Memory B cell (primary cell): ENCODE results near the gene CSNK1G1.

Source experiments
- ATAC-seq: fragments of 150-1000 bp; cut with Tn5 transposase; 2 replicates; pipeline ENCODE4 v1.10.0; 2021; ENCODE audit warnings: low read depth, mild to moderate bottlenecking, moderate library complexity
- DNase-seq, 2 donors: peaks; one replicate each; pipeline ENCODE4 v3.0.0; 2022; ENCODE audit warnings: low spot score in 2 of 2
- H3K27ac Mint-ChIP-seq: one replicate; pipeline ENCODE4 v1.8.0; 2022; ENCODE audit warnings: mild to moderate bottlenecking, moderate library complexity, mixed read lengths
- H3K27me3 Mint-ChIP-seq: one replicate; pipeline ENCODE4 v1.8.0; 2022; ENCODE audit warnings: mixed read lengths
- H3K36me3 Mint-ChIP-seq: one replicate; pipeline ENCODE4 v1.8.0; 2022; ENCODE audit warnings: mild to moderate bottlenecking, mixed read lengths
- H3K4me1 Mint-ChIP-seq: one replicate; pipeline ENCODE4 v1.8.0; 2022; ENCODE audit warnings: mixed read lengths
- H3K4me3 Mint-ChIP-seq: one replicate; pipeline ENCODE4 v1.8.0; 2022; ENCODE audit warnings: mild to moderate bottlenecking, moderate library complexity, mixed read lengths
- H3K9me3 Mint-ChIP-seq: one replicate; pipeline ENCODE4 v1.8.0; 2022; ENCODE audit warnings: mixed read lengths

The CSNK1G1 gene

DNA sequence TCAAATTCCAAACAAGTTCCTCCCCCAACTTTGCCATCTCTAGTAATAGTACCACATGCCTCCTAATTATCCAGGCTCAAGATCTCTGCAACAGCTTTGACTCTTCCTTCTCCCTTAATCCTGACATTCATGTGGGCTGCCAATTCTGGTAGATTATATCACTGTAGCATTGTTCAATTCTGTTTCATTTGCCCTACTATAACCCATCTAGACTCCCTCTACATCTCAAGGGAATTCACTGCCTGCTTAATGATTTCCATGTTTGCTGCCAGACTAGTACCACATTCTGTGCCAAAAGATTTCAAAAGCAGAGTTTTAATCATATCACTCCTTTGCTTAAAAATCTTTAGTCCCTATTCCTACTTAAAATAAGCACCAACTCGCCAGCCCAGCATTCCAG lies 158.5 kb downstream of the CSNK1G1 start:
- H3K27ac Mint-ChIP-seq, result no peak overlapping the region
- ATAC-seq (no peak), DNase-seq (no peak)
- H3K9me3 Mint-ChIP-seq, result no peaks in the 10 kb centered on the region
- H3K36me3 Mint-ChIP-seq, result peaks cover 23% of the 10 kb centered on the region
- no peaks in the 10 kb centered on the region for H3K27me3 Mint-ChIP-seq
- H3K4me1 Mint-ChIP-seq, result no peaks in the 10 kb centered on the region
- no peak overlapping the region for H3K4me3 Mint-ChIP-seq

DNA sequence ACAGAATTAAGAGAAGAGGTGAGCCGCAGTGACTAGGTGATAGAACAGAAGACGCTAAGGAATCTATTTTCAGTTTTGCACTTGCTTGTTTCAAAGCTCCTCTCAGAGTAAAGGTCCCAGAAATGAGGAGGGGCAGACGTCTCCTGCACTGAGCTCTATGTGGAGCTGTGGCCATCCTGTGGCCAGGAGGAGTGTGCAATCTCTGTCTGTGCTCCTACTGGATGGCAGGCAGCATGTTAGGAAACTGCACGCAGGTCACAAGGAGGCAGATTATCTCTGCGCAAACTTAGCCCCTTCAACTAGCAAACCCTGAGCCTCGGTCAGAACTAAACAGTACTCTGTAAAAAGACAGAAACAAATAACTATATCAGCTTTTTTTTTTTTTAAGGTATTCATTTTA lies 162.0 kb downstream of the CSNK1G1 start:
- H3K4me1 Mint-ChIP-seq, result no peaks in the 10 kb centered on the region
- no peak for DNase-seq
- peaks cover 15% of the 10 kb centered on the region for H3K36me3 Mint-ChIP-seq
- H3K27me3 Mint-ChIP-seq, result no peaks in the 10 kb centered on the region
- no peak overlapping the region for H3K27ac Mint-ChIP-seq
- no peaks in the 10 kb centered on the region for H3K9me3 Mint-ChIP-seq
- ATAC-seq, result no peak
- H3K4me3 Mint-ChIP-seq, result no peak overlapping the region

DNA sequence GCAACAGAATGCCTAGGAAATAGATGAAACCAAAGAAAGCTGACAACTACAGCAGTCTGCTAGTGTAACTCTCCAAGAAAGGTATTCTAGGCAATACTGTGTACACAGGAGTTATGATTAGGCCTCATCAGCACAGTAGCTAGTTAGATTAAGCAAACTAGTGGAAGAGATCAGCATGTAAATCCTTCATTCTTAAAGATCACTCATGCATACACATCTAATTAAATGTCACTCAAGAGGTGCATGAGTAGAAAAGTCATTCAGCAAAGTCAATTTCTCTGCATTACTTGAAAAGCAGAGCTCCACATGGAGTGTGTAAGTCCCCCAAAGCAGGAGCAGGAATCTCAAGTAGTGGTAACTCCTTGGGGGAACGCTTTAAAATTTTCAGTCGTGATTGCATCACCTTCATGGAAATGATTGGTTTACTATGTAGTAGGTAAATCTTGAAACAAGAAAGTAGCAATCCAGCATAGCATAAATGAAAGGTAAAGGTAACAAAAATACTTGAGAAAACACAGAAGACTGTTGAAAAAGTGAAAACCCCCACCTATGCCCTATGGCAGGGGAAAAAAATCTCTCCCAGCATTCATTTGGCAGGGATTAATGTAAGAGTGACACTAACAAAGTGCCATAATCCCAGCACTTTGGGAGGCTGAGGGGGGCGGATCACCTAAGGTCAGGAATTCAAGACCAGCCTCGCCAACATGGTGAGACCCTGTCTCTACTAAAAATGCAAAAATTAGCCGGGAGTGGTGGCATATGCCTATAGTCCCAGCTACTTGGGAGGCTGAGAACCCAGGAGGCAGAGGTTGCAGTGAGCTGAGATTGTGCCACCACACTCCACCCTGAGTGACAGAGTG lies 163.8 kb downstream of the CSNK1G1 start:
- H3K27me3 Mint-ChIP-seq, result no peaks in the 10 kb centered on the region
- no peak for DNase-seq
- no peaks in the 10 kb centered on the region for H3K9me3 Mint-ChIP-seq
- H3K4me3 Mint-ChIP-seq, result no peak overlapping the region
- no peaks in the 10 kb centered on the region for H3K4me1 Mint-ChIP-seq
- peaks cover 10% of the 10 kb centered on the region for H3K36me3 Mint-ChIP-seq
- H3K27ac Mint-ChIP-seq, result no peak overlapping the region
- no peak for ATAC-seq

DNA sequence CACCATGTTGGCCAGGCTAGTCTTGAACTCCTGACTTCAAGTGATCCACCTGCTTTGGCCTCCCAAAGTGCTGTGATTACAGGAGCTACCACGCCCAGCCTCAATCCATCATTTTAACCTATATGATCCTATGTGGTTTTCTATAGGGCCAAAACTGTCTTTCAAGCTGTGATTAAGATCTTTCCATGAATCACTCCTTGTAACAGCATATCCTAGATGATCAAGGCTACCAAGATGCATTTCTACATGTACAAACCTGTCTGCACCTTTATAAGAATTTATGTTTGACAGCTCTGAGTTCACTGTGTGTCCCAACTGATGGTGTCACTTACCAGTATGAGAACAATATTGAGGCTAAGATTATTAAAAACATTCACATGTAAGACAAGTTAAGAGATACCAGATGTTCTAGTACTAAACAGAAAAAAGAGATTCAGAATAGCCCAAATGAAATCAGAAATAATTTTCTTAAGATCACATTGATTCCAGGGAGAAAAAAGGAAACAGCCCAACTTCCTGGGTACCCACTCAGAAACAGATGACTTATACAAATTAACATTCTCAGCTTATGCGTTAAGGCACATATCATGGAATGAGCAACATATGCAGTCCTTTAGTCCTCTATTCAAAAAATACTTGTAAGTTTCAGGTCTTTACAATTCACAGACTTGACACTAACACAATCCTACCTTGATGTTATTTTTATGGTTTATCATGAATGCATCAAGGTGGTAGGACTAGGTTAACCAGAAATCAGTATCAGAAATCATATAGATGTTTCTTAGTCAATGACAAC lies 168.4 kb downstream of the CSNK1G1 start:
- DNase-seq, result no peak
- Mint-ChIP-seq H3K4me3 (no peak overlapping the region), H3K27me3 (no peaks in the 10 kb centered on the region)

DNA sequence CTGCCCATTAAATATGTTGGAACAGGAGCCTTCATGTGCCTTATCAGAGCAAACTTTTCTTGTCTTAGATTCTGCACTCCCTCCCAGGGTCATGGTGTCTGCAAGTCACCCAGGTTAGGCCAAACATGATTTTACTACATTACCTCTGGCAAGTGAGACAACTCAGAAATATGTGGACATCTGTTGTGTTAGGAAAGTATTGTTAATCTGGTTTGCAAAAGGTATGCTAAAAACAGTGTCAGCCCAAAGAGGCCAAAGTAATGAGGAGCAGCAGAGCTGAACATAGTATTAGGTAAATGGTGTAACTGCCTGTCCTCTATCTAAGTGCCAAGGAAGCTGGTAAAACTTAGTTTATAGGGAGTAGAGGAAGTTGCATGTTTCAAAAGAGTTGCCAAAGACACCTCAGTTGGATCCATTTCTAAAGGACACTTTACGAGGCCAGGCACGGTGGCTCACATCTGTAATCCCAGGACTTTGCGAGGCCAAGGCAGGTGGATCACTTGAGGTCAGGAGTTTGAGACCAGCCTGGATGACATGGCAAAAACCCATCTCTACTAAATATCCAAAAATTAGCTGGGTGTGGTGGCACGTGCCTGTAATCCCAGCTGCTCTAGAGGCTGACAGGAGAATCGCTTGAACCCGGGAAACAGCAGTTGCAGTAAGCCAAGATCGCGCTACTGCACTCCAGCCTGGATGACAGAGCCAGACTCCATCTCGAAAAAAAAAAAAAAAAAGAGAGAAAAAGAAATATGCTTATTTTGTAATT lies 170.6 kb downstream of the CSNK1G1 start:
- DNase-seq (no peak), ATAC-seq (no peak)
- Mint-ChIP-seq H3K4me1 (peaks cover 10% of the 10 kb centered on the region), H3K36me3 (peaks cover 4% of the 10 kb centered on the region), H3K4me3 (no peak overlapping the region), H3K27me3 (no peaks in the 10 kb centered on the region), H3K9me3 (no peaks in the 10 kb centered on the region), H3K27ac (no peak overlapping the region)

More for the DNA sequence above, 168.4 kb downstream of the CSNK1G1 start:
- no peaks in the 10 kb centered on the region for H3K4me1 Mint-ChIP-seq
- H3K36me3 Mint-ChIP-seq, result peaks cover 4% of the 10 kb centered on the region
- no peak overlapping the region for H3K27ac Mint-ChIP-seq
- no peak for ATAC-seq
- no peaks in the 10 kb centered on the region for H3K9me3 Mint-ChIP-seq

DNA sequence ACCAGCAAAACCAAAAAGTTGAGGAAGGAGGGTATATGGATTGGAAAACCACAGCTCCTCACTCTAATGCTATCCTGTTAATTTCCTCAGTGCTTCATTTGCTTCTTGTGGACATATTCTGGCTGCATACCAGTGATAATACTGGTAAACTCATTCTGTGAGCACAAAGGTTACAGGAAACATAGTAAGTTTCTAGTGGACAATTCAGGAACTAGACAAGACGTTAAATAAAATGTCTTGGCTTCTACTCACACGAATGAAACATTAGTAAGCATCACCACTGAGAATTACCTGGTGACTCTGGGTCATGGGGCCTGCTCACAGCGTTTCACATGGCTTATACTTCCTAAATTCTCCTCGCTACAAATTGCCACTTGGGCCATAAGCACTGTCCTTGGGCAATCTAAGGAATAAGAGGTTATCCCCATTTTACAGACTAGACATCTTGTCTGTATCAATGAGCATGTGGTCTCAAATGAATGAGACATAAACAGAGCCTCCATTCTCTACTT lies 173.1 kb downstream of the CSNK1G1 start:
- Mint-ChIP-seq H3K36me3 (peaks cover 2% of the 10 kb centered on the region), H3K9me3 (no peaks in the 10 kb centered on the region), H3K27me3 (no peaks in the 10 kb centered on the region), H3K27ac (peak overlapping the region; percentile 35), H3K4me1 (peaks cover 17% of the 10 kb centered on the region), H3K4me3 (no peak overlapping the region)
- DNase-seq (no peak), ATAC-seq (no peak)

DNA sequence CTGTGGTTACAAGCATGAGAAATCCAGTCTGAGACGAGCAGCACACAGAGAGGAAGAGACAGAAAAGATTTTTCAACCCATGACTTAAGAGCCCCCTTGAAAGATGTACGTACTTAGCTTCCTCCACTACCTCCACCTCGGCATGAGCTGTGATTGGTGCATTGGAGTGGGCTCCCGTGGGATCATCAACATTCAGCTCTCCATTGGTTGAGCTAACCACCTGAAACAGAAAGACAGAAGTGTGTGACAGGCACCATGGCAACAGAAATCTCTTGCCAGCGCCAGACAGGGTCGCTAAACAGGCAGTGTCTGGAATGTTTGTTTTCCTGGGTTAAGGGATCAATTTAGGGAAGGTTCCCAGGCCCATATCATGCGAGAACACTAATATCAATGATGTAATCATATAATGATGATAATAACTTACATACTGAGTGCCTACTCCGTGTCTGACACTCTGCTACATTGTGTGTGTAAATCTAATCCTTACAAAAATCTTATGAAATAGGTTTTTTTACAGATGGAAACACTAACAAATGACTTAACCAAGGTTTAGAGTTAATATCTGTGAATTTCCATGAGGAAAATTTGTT lies 175.6 kb downstream of the CSNK1G1 start:
- H3K4me3 Mint-ChIP-seq, result peak overlapping the region; percentile 61
- no peaks in the 10 kb centered on the region for H3K9me3 Mint-ChIP-seq
- peak; percentile 47 to 76 for DNase-seq
- H3K36me3 Mint-ChIP-seq, result peaks cover 4% of the 10 kb centered on the region
- peak overlapping the region; percentile 96 for H3K27ac Mint-ChIP-seq
- peaks cover 17% of the 10 kb centered on the region for H3K4me1 Mint-ChIP-seq
- ATAC-seq, result peak; percentile 97
- H3K27me3 Mint-ChIP-seq, result no peaks in the 10 kb centered on the region

DNA sequence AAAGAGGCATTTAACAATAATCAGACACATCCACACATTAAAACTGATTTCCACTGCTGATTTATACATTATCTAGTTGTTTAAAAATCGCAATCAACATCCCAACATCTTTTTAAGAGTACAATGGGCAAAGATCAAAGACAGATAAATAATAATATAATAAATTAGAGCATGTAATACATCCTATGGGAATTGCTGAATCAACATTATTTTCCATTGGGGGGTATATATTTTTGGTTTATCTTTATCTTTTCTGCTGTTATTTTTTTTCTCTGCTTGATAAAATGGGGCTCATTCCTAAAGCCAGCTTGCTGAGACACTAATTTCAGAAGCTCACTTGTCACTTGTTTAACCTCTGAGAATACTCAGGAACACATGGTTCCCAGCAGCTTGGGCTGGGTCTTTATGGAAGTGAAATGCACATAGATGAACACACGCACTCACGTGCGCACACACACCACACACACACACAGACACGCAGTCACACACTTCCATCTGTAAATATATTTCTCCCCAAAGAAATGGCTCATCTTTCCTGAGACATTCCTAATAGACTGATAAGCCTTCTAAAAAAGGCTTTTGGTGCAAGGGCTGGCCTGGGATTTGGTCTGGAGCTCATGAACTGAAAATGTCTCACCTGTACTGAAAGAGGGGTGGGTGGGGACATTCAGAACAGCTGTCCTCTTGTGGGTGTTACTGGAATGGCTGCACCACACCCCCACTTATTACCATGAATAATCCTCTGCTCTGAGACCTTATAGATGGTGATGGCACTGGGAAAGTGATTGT lies 189.7 kb downstream of the CSNK1G1 start:
- Mint-ChIP-seq H3K4me3 (no peak overlapping the region), H3K36me3 (peaks cover 4% of the 10 kb centered on the region), H3K9me3 (no peaks in the 10 kb centered on the region), H3K27me3 (no peaks in the 10 kb centered on the region), H3K27ac (no peak overlapping the region), H3K4me1 (peaks cover 23% of the 10 kb centered on the region)
- no peak for ATAC-seq
- no peak for DNase-seq

DNA sequence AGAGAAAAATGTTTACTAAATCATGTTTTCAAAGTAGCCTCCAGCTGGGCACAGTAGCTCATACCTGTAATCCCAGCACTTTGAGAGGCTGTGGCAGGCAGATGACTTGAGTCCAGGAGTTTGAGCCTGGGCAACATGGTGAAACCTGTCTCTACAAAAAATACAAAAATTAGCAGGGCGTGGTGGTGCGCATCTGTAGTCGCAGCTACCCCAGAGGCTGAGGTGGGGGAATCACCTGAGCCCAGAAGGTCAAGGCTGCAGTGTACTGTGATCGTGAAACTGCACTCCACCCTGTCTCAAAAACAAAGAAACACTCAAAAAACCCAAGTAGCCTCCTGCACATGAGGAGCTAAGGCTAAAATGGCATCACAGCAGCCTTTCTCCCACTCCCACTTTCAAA lies 191.5 kb downstream of the CSNK1G1 start:
- no peaks in the 10 kb centered on the region for H3K27me3 Mint-ChIP-seq
- H3K36me3 Mint-ChIP-seq, result peaks cover 8% of the 10 kb centered on the region
- ATAC-seq (no peak), DNase-seq (no peak)
- H3K27ac Mint-ChIP-seq, result peak overlapping the region; percentile 88
- no peaks in the 10 kb centered on the region for H3K9me3 Mint-ChIP-seq
- peak overlapping the region; percentile 90 for H3K4me3 Mint-ChIP-seq
- peaks cover 30% of the 10 kb centered on the region for H3K4me1 Mint-ChIP-seq

DNA sequence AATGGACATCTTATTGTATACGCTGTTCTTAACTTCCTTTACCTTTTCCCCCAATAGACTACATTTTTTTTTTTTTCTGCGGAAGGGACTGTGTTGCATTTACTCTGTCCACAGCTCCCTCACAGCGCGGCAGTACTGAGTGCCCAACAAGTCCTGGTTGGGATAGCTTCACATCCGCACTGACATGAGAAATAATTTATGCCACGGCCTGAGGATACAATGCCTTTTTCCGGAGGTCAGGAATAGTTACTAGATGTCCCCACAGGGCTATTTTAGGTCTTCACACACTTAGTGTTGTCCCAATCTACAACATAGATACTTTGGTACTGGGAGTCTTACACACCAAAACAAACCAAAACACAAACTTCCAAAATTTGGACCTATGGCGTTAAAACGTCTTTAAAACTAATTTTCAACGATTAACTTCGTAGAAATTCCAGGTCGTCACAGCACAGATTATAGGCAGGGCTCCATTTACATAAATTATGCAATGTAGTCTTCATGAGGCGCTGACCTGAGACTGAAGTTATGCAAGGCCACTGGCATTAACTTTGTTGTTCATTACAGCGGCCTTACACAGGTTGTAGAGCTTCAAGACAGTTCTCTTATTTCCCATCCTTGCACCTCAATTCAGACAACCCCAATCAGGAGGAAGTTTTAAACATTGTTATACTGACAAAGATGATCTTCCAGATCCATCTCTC lies 192.2 kb downstream of the CSNK1G1 start:
- peaks cover 11% of the 10 kb centered on the region for H3K36me3 Mint-ChIP-seq
- DNase-seq (no peak), ATAC-seq (no peak)
- H3K27ac Mint-ChIP-seq, result peak overlapping the region; percentile 88
- no peaks in the 10 kb centered on the region for H3K27me3 Mint-ChIP-seq
- no peaks in the 10 kb centered on the region for H3K9me3 Mint-ChIP-seq
- peak overlapping the region; percentile 90 for H3K4me3 Mint-ChIP-seq
- H3K4me1 Mint-ChIP-seq, result peaks cover 33% of the 10 kb centered on the region

DNA sequence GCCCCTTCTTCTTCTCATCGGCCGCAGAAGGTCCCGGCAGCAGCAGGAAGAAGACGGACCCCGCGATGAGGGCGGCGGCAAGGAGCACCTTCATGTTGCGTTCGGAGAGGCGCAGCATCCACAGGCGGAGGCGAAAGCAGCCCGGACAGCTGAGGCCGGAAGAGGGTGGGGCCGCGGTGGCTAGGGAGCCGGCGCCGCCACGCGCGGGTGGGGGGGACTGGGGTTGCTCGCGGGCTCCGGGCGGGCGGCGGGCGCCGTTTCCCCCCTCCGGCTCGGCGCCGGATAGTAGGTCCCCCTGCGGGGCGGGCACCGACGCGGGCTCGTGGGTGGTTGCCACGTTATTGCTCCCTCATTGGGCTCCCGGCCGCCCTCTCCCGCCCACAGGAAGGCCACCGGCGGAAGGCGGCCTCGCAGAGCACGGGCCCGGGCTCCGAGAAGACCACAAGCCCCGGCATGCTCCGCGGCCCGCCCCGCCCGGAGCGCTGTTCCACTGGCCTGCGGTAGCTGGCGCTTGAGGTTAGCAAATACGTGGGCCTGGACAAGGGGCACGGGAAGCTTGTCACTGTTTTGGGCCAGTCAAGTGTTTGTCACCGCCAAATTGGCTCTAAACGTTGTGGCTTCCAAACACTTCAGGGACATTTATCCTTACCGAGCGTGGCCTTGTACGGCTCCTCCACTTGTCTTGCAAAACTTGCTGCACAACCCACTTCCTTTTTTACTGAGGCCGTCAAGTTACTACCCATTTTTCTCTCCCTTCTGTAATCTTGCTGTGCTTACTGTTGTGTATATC lies 192.9 kb downstream of the CSNK1G1 start, which contains the start of gene PPIB:
Gene PPIB (minus strand): TSS at position 154 of the 790 bp plus-strand sequence. CDS start 36 bp downstream, at position 118.
- DNase-seq, result peak; percentile 90 to 96

DNA sequence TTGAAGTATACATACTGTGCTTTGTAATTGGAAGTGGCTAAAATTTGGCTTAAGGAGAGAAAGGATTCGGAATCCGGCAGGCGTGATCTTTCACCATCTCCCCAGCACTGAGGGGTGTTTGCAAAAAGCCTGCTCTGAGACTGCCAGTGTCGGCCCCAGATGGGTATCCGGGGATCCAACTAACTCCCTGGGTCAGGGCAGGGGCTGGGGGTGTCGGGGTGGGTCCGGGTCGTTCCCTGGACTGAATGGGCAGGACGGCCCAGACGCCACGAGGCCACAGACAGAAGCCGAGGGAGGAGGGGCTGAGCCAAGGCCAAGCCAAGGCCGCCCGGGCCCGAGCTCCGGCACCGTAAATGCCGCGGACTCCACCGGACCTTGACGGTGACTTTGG lies 193.5 kb downstream of the CSNK1G1 start:
- no peak for DNase-seq
- Mint-ChIP-seq H3K4me3 (peak overlapping the region; percentile 91), H3K27me3 (no peaks in the 10 kb centered on the region), H3K36me3 (peaks cover 21% of the 10 kb centered on the region), H3K4me1 (peaks cover 43% of the 10 kb centered on the region), H3K9me3 (no peaks in the 10 kb centered on the region), H3K27ac (peak overlapping the region; percentile 88)
- ATAC-seq, result peak; percentile 2

More for the DNA sequence above, 192.9 kb downstream of the CSNK1G1 start, which contains the start of gene PPIB:
- Mint-ChIP-seq H3K4me1 (peaks cover 39% of the 10 kb centered on the region), H3K27me3 (no peaks in the 10 kb centered on the region), H3K36me3 (peaks cover 16% of the 10 kb centered on the region), H3K4me3 (peak within 1 kb of the TSS; percentile 91), H3K27ac (peak within 1 kb of the TSS; percentile 88), H3K9me3 (no peaks in the 10 kb centered on the region)
- ATAC-seq, result peak; percentile 89
